GM21737 (cell line): ENCODE data around the gene EIF2D.
"Not testable (repeated sequence)": the region's sequence is repeated elsewhere in the genome, so short reads cannot be mapped to it uniquely, and the experiment has no call there.

Experiments used
- ATAC-seq: cut with Tn5 transposase; IDR thresholded peaks from one replicate; pipeline ENCODE4 v1.9.1; 2021; ENCODE audit warnings: mild to moderate bottlenecking, moderate library complexity; ENCODE audit not compliant: unreplicated experiment

EIF2D gene, protein sequence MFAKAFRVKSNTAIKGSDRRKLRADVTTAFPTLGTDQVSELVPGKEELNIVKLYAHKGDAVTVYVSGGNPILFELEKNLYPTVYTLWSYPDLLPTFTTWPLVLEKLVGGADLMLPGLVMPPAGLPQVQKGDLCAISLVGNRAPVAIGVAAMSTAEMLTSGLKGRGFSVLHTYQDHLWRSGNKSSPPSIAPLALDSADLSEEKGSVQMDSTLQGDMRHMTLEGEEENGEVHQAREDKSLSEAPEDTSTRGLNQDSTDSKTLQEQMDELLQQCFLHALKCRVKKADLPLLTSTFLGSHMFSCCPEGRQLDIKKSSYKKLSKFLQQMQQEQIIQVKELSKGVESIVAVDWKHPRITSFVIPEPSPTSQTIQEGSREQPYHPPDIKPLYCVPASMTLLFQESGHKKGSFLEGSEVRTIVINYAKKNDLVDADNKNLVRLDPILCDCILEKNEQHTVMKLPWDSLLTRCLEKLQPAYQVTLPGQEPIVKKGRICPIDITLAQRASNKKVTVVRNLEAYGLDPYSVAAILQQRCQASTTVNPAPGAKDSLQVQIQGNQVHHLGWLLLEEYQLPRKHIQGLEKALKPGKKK

DNA sequence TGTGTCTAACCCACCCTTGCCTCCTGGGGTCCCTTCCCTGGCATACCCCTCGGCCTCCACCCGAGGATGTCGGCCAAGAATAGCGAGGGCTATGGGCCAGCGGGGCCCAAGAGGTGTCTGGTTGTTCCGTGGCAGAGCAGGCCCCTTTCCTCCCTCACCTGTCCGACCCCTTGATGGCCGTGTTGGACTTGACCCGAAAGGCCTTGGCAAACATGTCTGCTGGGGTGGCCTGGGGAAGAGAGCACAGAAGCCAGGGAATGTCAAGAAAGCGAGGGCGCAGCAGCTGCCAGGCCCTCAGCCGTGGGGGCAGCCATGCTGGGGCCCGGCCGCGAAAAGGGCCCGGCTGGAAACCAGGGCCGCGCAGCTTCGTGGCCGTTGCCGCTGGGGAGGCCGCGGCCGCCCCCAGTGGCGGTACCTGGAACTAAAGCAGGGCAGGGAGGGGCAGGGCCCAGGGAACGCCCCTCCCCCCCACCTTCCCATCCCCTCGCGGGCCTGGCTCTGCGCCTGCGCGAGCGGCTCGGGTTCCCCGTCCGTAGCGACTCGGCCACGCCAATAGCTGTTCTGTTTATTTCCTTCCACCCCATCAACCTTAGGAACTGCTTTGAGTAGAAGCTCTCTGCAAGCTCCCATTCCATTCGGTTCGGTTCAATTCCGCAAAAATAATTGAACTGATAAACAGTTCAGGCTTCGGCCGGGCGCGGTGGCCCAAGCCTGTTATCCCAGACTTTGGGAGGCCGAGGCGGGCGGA lies at the start of gene EIF2D:
Gene EIF2D (minus strand): TSS at position 337 of the 748 bp plus-strand sequence. CDS start 123 bp downstream, at position 214.
- ATAC-seq: peak; percentile 76

DNA sequence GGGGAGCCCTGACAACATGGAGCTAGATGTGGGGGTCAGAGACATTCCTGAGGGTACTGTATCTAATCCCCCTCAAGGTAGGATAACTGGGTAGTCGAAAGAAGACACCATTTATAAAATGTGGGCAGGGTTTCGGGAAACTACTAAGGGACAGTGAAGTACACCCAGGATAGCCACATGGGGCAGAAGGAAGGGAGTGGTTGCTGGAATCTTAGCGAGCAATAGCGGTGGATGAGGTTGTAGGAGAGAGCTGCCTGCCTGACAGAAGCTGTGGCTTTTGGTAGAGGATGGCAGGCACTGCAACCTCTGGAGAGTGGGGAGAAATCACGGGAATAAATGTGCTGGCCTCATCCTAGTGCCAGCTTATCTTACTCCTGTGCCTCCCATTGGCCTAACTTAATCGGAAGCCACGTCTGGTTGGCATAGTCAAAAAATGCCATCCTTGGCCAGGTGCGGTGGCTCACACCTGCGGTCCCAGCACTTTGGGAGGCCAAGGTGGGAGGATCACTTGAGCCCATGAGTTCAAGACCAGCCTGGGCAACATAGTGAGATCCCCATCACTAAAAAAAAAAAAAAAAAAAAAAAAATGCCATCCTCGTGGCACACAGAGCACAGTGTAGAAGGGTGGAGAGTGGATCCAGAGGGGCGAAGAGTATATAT lies 49.0 kb upstream of the EIF2D start:
- ATAC-seq: no peak

DNA sequence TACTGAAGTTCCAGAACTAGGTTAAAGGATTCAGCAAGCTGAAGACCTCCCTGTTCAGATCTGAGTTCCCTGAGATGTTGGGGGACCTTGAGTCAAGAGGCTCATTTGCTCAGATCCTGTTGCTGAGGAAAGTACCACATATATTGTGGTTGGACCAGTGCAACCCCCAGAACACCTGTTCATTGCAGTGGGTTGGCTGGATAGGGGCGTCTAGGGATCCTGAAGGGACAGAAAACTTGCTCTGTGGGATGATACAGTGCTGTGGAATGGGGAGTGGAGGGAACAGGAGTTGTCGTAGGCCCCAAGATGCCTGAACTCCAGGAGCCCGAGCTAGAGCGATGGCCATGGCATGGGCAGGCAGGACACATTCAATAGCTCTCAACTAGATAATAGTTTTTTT lies 47.9 kb upstream of the EIF2D start:
- no peak for ATAC-seq

DNA sequence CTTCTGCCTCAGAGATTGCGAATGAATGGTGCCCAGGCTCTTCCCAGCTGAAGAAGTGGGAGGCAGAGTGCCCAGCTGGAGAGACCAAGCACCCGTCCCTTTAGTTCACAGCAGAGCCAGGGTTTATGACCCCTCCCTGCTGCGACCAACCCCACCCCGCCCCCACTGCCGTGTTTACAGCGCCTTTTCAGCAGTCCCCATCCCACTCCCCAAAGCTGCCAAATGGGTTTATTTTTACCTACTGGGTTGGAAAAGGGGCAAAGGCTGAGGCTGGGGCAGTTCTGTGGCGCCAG lies 46.7 kb upstream of the EIF2D start:
- ATAC-seq: no peak

DNA sequence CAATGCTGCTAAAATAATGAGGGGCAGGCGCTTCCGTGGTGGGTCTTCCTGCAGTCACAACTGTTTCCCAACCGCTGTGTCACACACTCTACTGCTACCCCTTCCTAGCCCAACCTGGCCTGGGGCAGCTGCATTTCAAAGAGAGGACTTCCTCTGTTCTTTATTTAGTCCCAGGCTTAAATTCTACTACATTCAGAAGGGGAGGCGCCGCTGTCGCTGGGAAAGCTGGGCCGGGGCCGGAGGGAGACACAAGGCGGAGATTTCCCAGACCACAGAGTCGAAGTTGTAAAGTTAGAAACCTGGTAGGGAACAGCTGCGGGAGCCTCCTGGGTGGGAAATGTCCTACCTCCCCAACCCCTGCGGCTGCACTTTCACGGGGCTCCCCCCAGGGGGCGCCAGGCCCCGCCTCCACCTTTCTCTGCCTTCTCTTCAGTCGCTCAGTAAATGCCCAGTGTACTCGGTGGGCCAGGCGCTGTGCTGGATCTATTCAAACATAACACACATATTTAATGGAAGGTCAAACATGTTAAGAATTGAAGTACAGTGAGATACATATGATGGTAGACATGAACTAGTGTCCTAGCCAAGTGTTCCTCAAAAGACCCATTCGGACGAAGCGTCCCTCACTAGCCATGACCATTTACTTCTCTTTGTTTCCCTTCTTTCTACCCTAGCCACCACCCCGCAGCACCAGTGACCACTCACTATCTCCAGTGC lies 46.2 kb upstream of the EIF2D start:
- no peak for ATAC-seq

DNA sequence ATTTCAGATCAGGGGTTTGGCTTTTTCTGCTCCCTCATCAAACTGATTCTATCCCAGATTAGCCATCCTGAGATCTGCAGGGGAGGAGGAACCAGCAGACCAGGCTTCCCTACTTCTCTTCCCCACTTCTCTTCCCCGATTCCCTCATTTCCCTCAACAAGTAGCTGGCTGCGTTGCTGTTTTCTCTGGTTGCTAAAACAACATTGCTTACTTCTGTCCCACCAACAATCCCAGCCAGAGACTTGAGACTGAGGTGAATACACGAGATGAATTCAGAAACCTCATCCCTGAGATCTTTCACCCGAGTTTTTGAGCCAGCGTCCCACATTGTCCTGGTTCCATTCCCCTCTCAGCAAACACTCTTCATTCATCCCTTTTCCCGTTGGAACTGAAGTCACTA lies 45.5 kb upstream of the EIF2D start:
- no peak for ATAC-seq

DNA sequence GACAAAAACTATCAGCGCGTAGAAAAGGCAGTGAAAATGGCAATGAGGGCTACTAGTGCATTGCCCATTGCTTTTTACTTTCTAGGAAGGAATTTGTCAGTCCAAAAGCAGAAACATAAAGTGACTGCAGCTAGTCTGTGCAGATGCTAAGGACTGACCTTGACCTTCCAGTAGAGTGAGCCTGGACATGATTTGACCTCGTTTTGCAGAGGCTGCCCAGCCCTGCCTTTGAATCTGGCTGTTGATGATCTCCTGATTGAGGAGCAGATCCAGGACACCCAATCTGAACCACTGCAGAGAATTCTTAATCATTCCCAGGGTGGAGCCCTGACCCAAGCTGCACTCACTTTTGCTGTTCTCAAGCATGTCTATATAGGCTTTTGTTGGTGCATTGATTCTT lies 44.7 kb upstream of the EIF2D start:
- ATAC-seq: no peak

DNA sequence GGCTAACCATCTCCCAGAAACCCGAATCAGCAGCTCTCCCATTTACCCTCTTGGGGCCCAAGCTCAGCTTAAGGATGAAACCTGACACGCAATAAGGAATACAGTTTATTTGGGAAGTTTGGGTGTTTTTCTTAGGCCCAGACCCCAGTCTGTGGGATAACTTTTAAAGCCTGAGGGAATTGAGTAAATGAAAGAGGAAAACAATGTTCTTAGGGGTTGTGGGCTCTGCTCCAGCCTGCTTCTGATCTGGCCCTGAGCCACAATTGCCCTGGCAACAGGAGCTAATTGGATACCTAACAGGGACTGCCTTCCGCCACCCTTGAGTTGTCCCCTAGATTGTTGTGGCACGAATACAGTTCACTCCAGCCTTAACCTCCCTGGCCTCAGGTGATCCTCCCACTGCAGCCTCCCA lies 43.2 kb upstream of the EIF2D start:
- ATAC-seq: no peak

DNA sequence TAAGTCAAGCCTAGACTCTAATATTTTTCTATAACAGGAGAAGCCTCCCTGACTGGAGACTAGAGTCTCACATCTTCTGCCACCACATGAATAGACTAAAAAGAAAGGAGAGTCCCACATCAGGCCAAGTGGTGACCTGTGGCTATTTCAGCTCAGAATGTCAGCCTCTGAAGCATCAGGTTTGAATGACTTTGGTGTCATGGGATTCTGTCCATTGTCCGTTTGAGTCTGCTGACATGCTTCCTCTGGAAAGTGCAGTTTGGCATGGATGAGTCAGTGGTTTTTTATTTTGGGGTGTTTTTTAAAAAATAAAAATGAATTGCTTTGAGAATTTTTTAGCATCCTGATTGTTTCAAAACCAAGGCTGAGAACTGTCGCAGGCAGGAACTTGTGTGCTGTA lies 42.6 kb upstream of the EIF2D start:
- ATAC-seq: no peak

DNA sequence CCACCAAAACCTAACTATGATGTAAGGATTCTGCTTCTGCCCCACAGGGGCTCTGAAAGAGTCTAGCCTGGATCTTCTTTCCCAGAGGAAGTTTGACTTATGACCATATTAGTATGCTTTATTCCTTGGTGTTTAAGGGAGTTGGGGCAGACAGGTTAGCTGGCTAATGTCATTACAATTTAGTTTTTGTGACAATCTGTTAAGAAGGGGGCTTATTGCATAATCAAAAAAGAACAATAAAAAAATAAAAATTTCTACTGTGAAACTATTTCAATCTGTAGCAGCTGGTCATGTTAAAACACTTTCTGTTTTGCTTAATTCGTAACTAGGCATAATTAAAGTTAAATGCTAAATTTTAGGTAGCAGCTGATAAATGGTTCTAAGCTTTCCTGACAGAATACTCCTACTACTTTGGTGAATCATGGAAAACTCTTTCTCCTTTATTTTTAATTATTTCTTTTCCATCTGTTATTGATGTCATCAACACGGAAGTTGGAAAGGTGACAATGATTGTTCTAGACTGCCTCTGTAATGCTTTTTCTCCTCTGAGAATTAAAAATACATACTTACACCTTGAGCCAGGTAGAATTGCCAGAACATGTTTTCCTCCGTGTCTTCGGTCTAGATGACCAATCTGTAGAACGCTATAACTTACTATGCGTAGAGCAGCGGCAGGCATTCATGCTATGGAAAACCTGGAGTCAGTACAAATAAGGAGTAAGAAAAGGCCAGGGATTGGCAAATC lies 41.6 kb upstream of the EIF2D start:
- ATAC-seq: no peak

DNA sequence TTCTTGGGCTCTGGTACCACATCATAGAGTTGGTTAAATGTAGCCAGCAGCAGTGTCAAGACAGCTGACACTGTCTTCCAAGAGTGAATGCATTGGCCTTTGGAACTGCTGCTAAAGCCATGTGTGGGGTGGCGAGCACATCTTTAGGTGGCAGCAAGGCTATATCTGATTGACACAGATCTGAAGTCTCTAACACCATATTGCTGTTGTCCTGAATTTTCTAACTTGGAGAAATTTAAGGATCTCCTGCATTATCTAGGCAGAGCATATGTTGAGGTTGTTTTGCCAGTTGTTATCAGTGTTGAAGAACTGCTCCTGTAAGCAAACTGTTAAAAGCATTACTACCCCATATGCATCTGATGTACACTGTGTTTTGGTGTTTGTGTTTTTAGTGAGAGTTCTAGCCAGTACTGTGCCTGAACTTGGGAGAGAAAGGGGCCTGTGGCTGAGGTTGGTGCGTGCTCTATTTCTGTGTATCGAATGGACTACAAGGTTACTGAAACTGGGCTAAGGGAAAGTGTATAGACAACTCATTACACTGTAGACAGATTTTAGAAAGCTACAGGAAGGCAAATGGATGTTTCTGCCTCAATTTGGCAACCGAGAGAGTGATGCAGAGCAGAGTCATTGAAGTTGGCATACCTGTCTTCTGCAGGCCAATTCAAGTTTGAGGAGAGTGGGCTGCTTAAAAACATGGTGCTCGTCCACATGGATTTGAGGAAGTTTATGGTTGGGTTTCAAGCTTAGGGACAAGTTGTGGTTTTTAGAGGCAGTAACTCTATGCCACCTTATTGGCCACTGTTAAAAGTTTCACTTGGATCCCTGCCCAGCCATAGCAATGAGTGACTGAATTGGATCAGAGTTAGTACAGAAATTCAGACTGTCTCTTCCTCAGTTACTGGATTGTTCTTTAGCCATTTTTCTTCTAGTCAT lies 40.0 kb upstream of the EIF2D start:
- no peak for ATAC-seq

DNA sequence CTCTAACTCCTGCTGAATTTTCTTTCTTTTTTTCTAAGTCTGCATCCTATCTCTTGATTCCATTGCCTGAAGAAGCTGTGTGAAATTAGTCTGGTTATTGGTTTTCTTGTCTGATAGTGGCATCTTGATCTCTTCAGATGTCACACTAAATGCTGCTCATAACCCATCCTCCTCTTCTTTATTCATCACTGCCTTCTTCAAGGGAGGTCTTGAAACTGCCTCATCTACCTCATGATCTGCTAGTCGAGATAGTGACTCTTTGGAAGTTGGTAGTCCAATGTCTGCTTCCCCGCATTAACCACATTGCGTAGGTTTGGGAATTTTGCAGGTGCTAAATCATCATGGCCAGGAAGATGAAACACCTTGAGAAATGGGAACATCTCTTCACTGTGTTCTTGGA lies 38.7 kb upstream of the EIF2D start:
- no peak for ATAC-seq

DNA sequence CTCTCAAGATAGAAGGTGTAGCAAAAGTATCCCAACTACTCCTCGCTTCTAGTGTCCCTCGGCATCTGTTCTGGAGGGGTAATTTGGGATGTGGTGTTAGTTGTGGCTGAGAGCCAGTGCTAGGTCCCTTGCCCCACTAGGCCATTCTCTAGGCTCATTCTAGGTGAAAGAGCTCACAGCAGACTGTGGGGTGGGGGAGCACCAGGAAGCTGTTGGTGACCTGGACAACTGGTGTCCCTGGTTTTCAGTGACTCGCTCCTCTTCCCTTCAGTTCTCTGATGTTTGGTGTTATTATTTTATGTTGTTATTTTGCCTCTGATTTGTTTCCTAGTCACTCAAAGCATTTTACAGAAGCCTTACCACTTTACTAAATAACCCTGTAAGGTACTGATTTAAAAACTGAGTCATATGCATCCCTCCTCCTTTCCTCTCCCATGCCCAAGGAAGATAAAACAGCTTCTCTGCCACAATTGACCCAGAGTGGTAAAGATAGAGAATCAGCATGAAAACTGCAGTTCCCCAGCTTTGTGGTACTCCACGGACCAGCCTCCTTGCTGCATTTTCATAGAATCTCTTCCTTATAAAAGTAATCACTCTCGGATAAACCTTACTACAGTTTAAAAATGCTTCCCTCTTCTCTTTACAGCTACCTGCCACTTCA lies 37.1 kb upstream of the EIF2D start:
- ATAC-seq: no peak

DNA sequence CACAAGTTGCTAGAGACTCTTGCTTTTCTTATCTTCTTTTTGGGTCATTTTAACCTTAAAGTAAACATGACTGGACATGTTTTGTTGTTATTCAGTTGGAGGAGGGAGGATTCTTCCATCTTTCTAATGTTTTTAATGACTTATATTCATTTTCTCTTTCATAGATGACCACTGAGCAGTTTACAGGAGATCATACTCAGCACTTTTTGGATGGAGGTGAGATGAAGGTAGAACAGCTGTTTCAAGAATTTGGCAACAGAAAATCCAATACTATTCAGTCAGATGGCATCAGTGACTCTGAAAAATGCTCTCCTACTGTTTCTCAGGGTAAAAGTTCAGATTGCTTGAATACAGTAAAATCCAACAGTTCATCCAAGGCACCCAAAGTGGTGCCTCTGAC lies 35.0 kb upstream of the EIF2D start:
- ATAC-seq: no peak

DNA sequence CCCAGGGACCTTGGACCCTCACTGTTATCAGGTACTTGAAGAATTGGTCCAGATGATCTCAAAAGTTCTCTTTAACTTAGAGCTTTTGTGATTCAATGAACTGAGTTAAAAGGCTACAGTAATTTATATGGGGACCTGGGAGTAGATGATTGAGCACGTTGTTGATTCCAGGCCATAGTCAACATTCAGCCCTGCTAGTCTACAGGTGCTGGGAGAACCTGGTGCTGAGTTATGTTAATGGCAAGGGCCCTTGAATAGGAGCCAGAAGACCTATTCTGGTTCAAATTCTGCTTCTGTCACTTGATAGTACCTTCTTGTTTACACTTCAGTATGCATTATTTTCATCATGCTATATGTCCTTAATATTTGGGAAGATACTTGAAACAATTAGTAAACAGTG lies 34.2 kb upstream of the EIF2D start:
- ATAC-seq: no peak

DNA sequence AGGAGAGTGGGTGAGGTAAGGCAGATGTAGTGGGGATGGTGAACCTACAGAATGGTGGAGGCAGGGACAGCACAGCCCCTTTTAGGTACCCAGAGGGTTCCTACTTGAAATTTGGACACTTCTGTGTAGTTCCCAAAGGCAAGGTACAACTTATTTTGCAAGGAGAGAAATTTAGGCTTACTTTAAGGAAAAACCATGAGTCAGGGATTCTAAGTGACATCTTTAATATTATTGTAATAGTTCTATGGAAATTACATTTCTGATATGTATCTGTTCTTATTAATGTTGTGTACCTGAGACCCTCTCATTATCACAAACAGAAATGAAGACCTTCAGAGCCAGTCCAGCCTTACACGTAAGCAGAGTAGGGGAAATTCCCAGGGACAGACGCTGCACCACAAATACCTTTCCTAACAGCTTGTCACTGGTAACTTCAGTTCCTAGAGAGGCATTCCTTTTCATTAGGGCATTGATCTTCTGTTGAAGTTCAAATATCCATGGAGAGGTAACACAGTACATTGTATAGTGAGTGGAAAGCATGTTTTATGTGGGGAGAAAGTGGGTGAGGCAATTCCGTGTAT lies 30.9 kb upstream of the EIF2D start:
- no peak for ATAC-seq

DNA sequence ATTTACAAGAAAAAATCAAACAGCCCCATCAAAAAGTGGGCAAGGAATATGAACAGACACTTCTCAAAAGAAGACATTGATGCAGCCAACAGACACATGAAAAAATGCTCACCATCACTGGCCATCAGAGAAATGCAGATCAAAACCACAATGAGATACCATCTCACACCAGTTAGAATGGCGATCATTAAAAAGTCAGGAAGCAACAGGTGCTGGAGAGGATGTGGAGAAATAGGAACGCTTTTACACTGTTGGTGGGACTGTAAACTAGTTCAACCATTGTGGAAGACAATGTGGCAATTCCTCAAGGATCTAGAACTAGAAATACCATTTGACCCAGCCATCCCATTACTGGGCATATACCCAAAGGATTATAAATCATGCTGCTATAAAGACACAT lies 29.8 kb upstream of the EIF2D start:
- ATAC-seq: not testable (repeated sequence)

DNA sequence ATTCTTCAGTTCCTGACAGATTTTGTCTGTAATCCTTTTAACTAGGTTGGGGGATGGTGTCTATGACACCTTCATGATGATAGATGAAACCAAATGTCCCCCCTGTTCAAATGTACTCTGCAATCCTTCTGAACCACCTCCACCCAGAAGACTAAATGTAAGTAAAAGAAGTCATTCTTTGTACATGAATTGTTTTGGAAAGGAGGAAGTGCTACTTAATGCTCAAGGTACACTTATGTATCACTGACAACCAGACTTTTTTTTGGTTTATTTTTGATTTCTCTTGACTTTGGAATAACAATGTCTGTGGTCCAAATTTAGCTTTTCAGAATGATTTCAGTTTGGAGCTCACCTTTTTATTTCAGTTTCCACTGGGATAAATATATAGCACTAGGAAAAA lies 25.3 kb upstream of the EIF2D start:
- ATAC-seq: no peak
